GM19025 (cell line): ENCODE measurements around the gene ATP1A3.
"Not testable (repeated sequence)": the region's sequence is repeated elsewhere in the genome, so short reads cannot be mapped to it uniquely, and the experiment has no call there.

ENCODE experiments used
- ATAC-seq: cut with Tn5 transposase; IDR thresholded peaks from one replicate; pipeline ENCODE4 v1.9.1; 2021; ENCODE audit warnings: mild to moderate bottlenecking, low read depth, moderate library complexity; ENCODE audit not compliant: unreplicated experiment

ATP1A3 gene

GRCh38 chr19:41955521-41955920, 38.5 kb downstream of the ATP1A3 start:
- no peak for ATAC-seq

GRCh38 chr19:41951686-41952172, 42.3 kb downstream of the ATP1A3 start:
- ATAC-seq = no peak

- ATAC-seq = no peak
Observed at GRCh38 chr19:41947091-41947490, 46.9 kb downstream of the ATP1A3 start.

GRCh38 chr19:41945135-41945766, 48.8 kb downstream of the ATP1A3 start:
- peak; percentile 79 for ATAC-seq

GRCh38 chr19:41944336-41944735, 49.7 kb downstream of the ATP1A3 start:
- ATAC-seq = no peak

- ATAC-seq = no peak
Observed at GRCh38 chr19:41941410-41942202, 52.4 kb downstream of the ATP1A3 start.

- no peak for ATAC-seq
Observed at GRCh38 chr19:41940731-41941409, 53.2 kb downstream of the ATP1A3 start.

GRCh38 chr19:41939861-41940730, 53.9 kb downstream of the ATP1A3 start:
- no peak for ATAC-seq

- not testable (repeated sequence) for ATAC-seq
Observed at GRCh38 chr19:41939209-41939608, 54.8 kb downstream of the ATP1A3 start.

GRCh38 chr19:41937525-41938468, 56.2 kb downstream of the ATP1A3 start:
- no peak for ATAC-seq

- ATAC-seq = no peak
Observed at GRCh38 chr19:41936961-41937360, 57.1 kb downstream of the ATP1A3 start.

- ATAC-seq = no peak
Observed at GRCh38 chr19:41936416-41936850, 57.6 kb downstream of the ATP1A3 start.

- no peak for ATAC-seq
Observed at GRCh38 chr19:41935760-41936415, 58.1 kb downstream of the ATP1A3 start.

- ATAC-seq = no peak
Observed at GRCh38 chr19:41934849-41935374, 59.1 kb downstream of the ATP1A3 start.

GRCh38 chr19:41933693-41934426, 60.2 kb downstream of the ATP1A3 start:
- no peak for ATAC-seq

GRCh38 chr19:41932720-41933332, 61.2 kb downstream of the ATP1A3 start:
- no peak for ATAC-seq

GRCh38 chr19:41932259-41932719, 61.7 kb downstream of the ATP1A3 start:
- ATAC-seq = no peak
